ENCODE measurements around the gene NINJ1.
A peak's percentile ranks its signal among the peaks of the same experiment; 100 is the strongest.

Gene NINJ1

DNA sequence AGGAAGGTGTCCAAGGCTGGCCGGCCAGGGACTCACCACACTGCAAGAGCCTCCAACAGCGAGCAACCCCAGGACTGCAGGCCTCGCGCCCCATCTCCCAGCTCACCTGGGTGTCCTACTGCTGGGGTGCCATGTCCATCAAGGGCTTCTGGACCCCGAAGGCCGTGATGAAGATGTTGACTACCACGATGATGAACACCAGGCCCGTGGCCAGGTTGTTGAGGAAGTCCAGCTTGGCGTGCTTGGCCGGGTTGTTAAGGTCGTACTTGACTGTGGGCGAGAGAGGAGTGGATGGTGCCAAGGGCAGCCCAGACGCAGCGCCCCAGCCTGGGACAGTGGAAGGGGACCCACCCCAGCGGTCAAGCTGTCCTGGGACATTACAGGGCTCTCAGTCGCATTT lies 9.3 kb downstream of the NINJ1 start:
- WGBS, 2 donors (ENCODE audit: extremely low coverage in 2 of 2, insufficient read length in 2 of 2, insufficient replicate concordance in 1 of 2): no CpG with 5 or more reads among the region's 16 CpGs
- H2BK120ac ChIP-seq (ENCODE audit: low read depth, low read length): no peak overlapping the region
- no peak overlapping the region for H3K27ac ChIP-seq (replicated peaks; ENCODE audit: low read length)
- peaks cover 10 to 12% of the 10 kb centered on the region in 2 donors for H3K36me3 ChIP-seq (replicated peaks in 1 of 2; ENCODE audit: control insufficient read depth in 2 of 2, insufficient read depth in 2 of 2, low read length in 2 of 2)
- no peak overlapping the region for H3K18ac ChIP-seq (ENCODE audit: low read length)
- peaks cover 12 to 18% of the 10 kb centered on the region in 2 donors for H3K4me1 ChIP-seq (ENCODE audit: control insufficient read depth in 2 of 2, insufficient read depth in 1 of 2, low read depth in 1 of 2, low read length in 2 of 2)
- DNase-seq (ENCODE audit: low spot score): no peak
- peak overlapping the region in 1 of 2 donors; percentile 10 for H3K4me3 ChIP-seq (ENCODE audit: low read length in 2 of 2)
- no peak overlapping the region for H2BK12ac ChIP-seq (ENCODE audit: low read length)
- H3K9me3 ChIP-seq (replicated peaks in 1 of 2; ENCODE audit: control insufficient read depth in 2 of 2, insufficient read depth in 1 of 2, low read depth in 1 of 2, low read length in 2 of 2): no peaks in the 10 kb centered on the region
- H3K79me1 ChIP-seq (ENCODE audit: low read depth, low read length): peaks cover 5% of the 10 kb centered on the region
- no peak overlapping the region for H2AFZ ChIP-seq (ENCODE audit: low read length)
- peak overlapping the region; percentile 27 for H2AK5ac ChIP-seq (ENCODE audit: low read depth, low read length)
- H3K4me2 ChIP-seq (ENCODE audit: insufficient read depth, low read length, poor library complexity, severe bottlenecking): no peak overlapping the region
- H3K4ac ChIP-seq (ENCODE audit: low read length): no peak overlapping the region
- H4K8ac ChIP-seq (ENCODE audit: low read depth, low read length): no peak overlapping the region
- no peak overlapping the region for H2BK5ac ChIP-seq (ENCODE audit: low read length)
- no peaks in the 10 kb centered on the region for H3K27me3 ChIP-seq (ENCODE audit: control insufficient read depth in 3 of 3, insufficient read depth in 3 of 3, low read depth in 1 of 3, low read length in 3 of 3)
- no peak overlapping the region for H4K91ac ChIP-seq (ENCODE audit: low read depth, low read length, poor library complexity)
- H3K14ac ChIP-seq (ENCODE audit: low read length): no peak overlapping the region
- H3K9ac ChIP-seq (ENCODE audit: low read depth, low read length, poor library complexity): no peak overlapping the region
- H2BK15ac ChIP-seq (ENCODE audit: low read length): peak overlapping the region; percentile 30
- H3K23ac ChIP-seq (ENCODE audit: low read depth, low read length, poor library complexity): peak overlapping the region; percentile 52

DNA sequence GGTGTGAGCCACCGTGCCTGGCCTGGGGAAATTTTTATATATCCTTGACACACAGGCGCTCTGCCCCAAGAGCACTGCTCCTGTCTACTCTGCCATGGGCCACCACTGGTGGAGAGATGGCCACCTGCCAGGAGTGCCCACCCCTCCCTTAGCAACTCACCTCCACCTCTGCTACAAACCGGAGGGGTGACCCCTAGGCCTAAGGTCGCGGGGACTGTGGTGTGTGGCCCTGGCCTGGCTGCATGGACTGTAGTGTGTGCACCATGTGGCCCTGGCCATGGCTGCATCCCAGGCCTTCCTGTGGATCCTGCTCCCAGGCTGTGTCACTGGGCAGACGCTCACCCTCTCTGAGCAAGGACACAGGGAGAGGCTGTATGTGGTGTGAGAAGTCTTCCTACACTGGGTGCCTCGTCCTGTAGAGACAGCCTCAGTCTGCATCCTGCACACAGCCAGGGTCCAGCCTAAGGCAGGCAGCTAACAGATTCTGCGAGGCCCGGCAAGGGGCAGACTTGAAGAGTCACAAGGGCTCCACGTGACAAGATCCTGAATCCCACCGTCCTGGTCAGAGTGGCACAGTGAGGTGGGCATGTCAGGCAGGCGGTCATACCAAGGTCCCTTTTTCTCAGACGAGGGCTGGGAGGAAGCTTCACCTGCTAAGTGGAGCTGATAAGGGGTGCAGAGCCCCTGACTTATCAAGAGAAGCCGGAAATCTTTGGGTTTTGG lies 10.3 kb downstream of the NINJ1 start:
- no peak for DNase-seq (ENCODE audit: low spot score)
- H2AFZ ChIP-seq (ENCODE audit: low read length): no peak overlapping the region
- H3K36me3 ChIP-seq (replicated peaks in 1 of 2; ENCODE audit: control insufficient read depth in 2 of 2, insufficient read depth in 2 of 2, low read length in 2 of 2): peaks cover 10 to 12% of the 10 kb centered on the region in 2 donors
- no peaks in the 10 kb centered on the region for H3K27me3 ChIP-seq (ENCODE audit: control insufficient read depth in 3 of 3, insufficient read depth in 3 of 3, low read depth in 1 of 3, low read length in 3 of 3)
- no peak overlapping the region for H3K14ac ChIP-seq (ENCODE audit: low read length)
- H3K9ac ChIP-seq (ENCODE audit: low read depth, low read length, poor library complexity): no peak overlapping the region
- no peak overlapping the region for H2BK5ac ChIP-seq (ENCODE audit: low read length)
- H3K9me3 ChIP-seq (replicated peaks in 1 of 2; ENCODE audit: control insufficient read depth in 2 of 2, insufficient read depth in 1 of 2, low read depth in 1 of 2, low read length in 2 of 2): no peaks in the 10 kb centered on the region
- H3K4ac ChIP-seq (ENCODE audit: low read length): no peak overlapping the region
- H3K4me3 ChIP-seq (ENCODE audit: low read length in 2 of 2): no peak overlapping the region
- H2BK15ac ChIP-seq (ENCODE audit: low read length): no peak overlapping the region
- peak overlapping the region; percentile 25 for H3K18ac ChIP-seq (ENCODE audit: low read length)
- H2AK5ac ChIP-seq (ENCODE audit: low read depth, low read length): no peak overlapping the region
- H3K23ac ChIP-seq (ENCODE audit: low read depth, low read length, poor library complexity): peak overlapping the region; percentile 10
- no CpG with 5 or more reads among the region's 14 CpGs for WGBS, 2 donors (ENCODE audit: extremely low coverage in 2 of 2, insufficient read length in 2 of 2, insufficient replicate concordance in 1 of 2)
- no peak overlapping the region for H3K27ac ChIP-seq (replicated peaks; ENCODE audit: low read length)
- H2BK120ac ChIP-seq (ENCODE audit: low read depth, low read length): no peak overlapping the region
- H3K4me2 ChIP-seq (ENCODE audit: insufficient read depth, low read length, poor library complexity, severe bottlenecking): no peak overlapping the region
- H3K79me1 ChIP-seq (ENCODE audit: low read depth, low read length): peaks cover 5% of the 10 kb centered on the region
- no peak overlapping the region for H2BK12ac ChIP-seq (ENCODE audit: low read length)
- no peak overlapping the region for H4K91ac ChIP-seq (ENCODE audit: low read depth, low read length, poor library complexity)
- H4K8ac ChIP-seq (ENCODE audit: low read depth, low read length): no peak overlapping the region
- peaks cover 12 to 18% of the 10 kb centered on the region in 2 donors for H3K4me1 ChIP-seq (ENCODE audit: control insufficient read depth in 2 of 2, insufficient read depth in 1 of 2, low read depth in 1 of 2, low read length in 2 of 2)

GRCh38 chr9:93122721-93123221 lies 11.3 kb downstream of the NINJ1 start:
- Histone ChIP-seq H2BK5ac (ENCODE audit: low read length) (no peak overlapping the region), H2BK120ac (ENCODE audit: low read depth, low read length) (no peak overlapping the region), H4K8ac (ENCODE audit: low read depth, low read length) (no peak overlapping the region), H3K18ac (ENCODE audit: low read length) (no peak overlapping the region), H2AFZ (ENCODE audit: low read length) (no peak overlapping the region), H3K4ac (ENCODE audit: low read length) (no peak overlapping the region), H3K9ac (ENCODE audit: low read depth, low read length, poor library complexity) (no peak overlapping the region), H3K4me2 (ENCODE audit: insufficient read depth, low read length, poor library complexity, severe bottlenecking) (no peak overlapping the region), H3K14ac (ENCODE audit: low read length) (no peak overlapping the region), H3K79me1 (ENCODE audit: low read depth, low read length) (peaks cover 4% of the 10 kb centered on the region), H2BK12ac (ENCODE audit: low read length) (no peak overlapping the region), H3K4me1 (ENCODE audit: control insufficient read depth in 2 of 2, insufficient read depth in 1 of 2, low read depth in 1 of 2, low read length in 2 of 2) (peaks cover 12 to 16% of the 10 kb centered on the region in 2 donors), H3K23ac (ENCODE audit: low read depth, low read length, poor library complexity) (no peak overlapping the region), H3K27ac (replicated peaks; ENCODE audit: low read length) (no peak overlapping the region), H3K36me3 (replicated peaks in 1 of 2; ENCODE audit: control insufficient read depth in 2 of 2, insufficient read depth in 2 of 2, low read length in 2 of 2) (peaks cover 10 to 12% of the 10 kb centered on the region in 2 donors), H3K9me3 (replicated peaks in 1 of 2; ENCODE audit: control insufficient read depth in 2 of 2, insufficient read depth in 1 of 2, low read depth in 1 of 2, low read length in 2 of 2) (no peaks in the 10 kb centered on the region), H3K4me3 (ENCODE audit: low read length in 2 of 2) (no peak overlapping the region), H4K91ac (ENCODE audit: low read depth, low read length, poor library complexity) (no peak overlapping the region), H2AK5ac (ENCODE audit: low read depth, low read length) (no peak overlapping the region), H2BK15ac (ENCODE audit: low read length) (no peak overlapping the region), H3K27me3 (ENCODE audit: control insufficient read depth in 3 of 3, insufficient read depth in 3 of 3, low read depth in 1 of 3, low read length in 3 of 3) (no peaks in the 10 kb centered on the region)
- no peak for DNase-seq (ENCODE audit: low spot score)
- no CpG with 5 or more reads among the region's 14 CpGs for WGBS, 2 donors (ENCODE audit: extremely low coverage in 2 of 2, insufficient read length in 2 of 2, insufficient replicate concordance in 1 of 2)

- Histone ChIP-seq H3K9ac (ENCODE audit: low read depth, low read length, poor library complexity) (no peak overlapping the region), H2AK5ac (ENCODE audit: low read depth, low read length) (no peak overlapping the region), H3K79me1 (ENCODE audit: low read depth, low read length) (peaks cover 4% of the 10 kb centered on the region), H3K4me3 (ENCODE audit: low read length in 2 of 2) (no peak overlapping the region), H3K4me2 (ENCODE audit: insufficient read depth, low read length, poor library complexity, severe bottlenecking) (no peak overlapping the region), H2AFZ (ENCODE audit: low read length) (no peak overlapping the region), H2BK12ac (ENCODE audit: low read length) (no peak overlapping the region), H2BK5ac (ENCODE audit: low read length) (no peak overlapping the region), H2BK15ac (ENCODE audit: low read length) (no peak overlapping the region), H4K91ac (ENCODE audit: low read depth, low read length, poor library complexity) (no peak overlapping the region), H3K23ac (ENCODE audit: low read depth, low read length, poor library complexity) (no peak overlapping the region), H3K14ac (ENCODE audit: low read length) (no peak overlapping the region), H3K27me3 (ENCODE audit: control insufficient read depth in 3 of 3, insufficient read depth in 3 of 3, low read depth in 1 of 3, low read length in 3 of 3) (no peaks in the 10 kb centered on the region), H3K9me3 (replicated peaks in 1 of 2; ENCODE audit: control insufficient read depth in 2 of 2, insufficient read depth in 1 of 2, low read depth in 1 of 2, low read length in 2 of 2) (no peaks in the 10 kb centered on the region), H2BK120ac (ENCODE audit: low read depth, low read length) (no peak overlapping the region), H3K27ac (replicated peaks; ENCODE audit: low read length) (no peak overlapping the region), H4K8ac (ENCODE audit: low read depth, low read length) (peak overlapping the region; percentile 74), H3K18ac (ENCODE audit: low read length) (no peak overlapping the region), H3K4ac (ENCODE audit: low read length) (no peak overlapping the region), H3K4me1 (ENCODE audit: control insufficient read depth in 2 of 2, insufficient read depth in 1 of 2, low read depth in 1 of 2, low read length in 2 of 2) (peaks cover 4 to 6% of the 10 kb centered on the region in 2 donors), H3K36me3 (replicated peaks in 1 of 2; ENCODE audit: control insufficient read depth in 2 of 2, insufficient read depth in 2 of 2, low read length in 2 of 2) (peaks cover 10 to 12% of the 10 kb centered on the region in 2 donors)
- no peak for DNase-seq (ENCODE audit: low spot score)
- WGBS, 2 donors (ENCODE audit: extremely low coverage in 2 of 2, insufficient read length in 2 of 2, insufficient replicate concordance in 1 of 2): no CpG with 5 or more reads among the region's 20 CpGs
These were observed 12.5 kb downstream of the NINJ1 start for GRCh38 chr9:93121316-93122241.

Data from neuronal stem cell (in vitro differentiated cells).